Gastroesophageal sphincter (tissue), 3 donors: ENCODE results near the gene OPN1SW.

Experiments used
- EP300 ChIP-seq: sonication (generic); formaldehyde crosslinking; IDR thresholded peaks from one replicate; pipeline ENCODE4 v1.6.1; 2017; ENCODE audit warnings: antibody characterized with exemption, mild to moderate bottlenecking
- POLR2AphosphoS5 ChIP-seq: sonication (generic); formaldehyde crosslinking; IDR thresholded peaks from one replicate; pipeline ENCODE4 v1.6.1; 2017; ENCODE audit warnings: antibody characterized with exemption
- TF ChIP-seq, protein P1 (sequence below), 4 experiments: fragments of 200-600 bp in 2 of 4; fragments of 450-650 bp in 2 of 4; sonication (generic) in 1 of 4; IDR thresholded peaks; one replicate each; pipeline ENCODE4 v1.5.1; 2017 to 2019; ENCODE audit warnings: antibody characterized with exemption in 4 of 4, mild to moderate bottlenecking in 2 of 4, moderate library complexity in 2 of 4

GRCh38 chr7:128726059-128726736 lies 49.4 kb downstream of the OPN1SW start:
- TF ChIP-seq, protein P1, sequence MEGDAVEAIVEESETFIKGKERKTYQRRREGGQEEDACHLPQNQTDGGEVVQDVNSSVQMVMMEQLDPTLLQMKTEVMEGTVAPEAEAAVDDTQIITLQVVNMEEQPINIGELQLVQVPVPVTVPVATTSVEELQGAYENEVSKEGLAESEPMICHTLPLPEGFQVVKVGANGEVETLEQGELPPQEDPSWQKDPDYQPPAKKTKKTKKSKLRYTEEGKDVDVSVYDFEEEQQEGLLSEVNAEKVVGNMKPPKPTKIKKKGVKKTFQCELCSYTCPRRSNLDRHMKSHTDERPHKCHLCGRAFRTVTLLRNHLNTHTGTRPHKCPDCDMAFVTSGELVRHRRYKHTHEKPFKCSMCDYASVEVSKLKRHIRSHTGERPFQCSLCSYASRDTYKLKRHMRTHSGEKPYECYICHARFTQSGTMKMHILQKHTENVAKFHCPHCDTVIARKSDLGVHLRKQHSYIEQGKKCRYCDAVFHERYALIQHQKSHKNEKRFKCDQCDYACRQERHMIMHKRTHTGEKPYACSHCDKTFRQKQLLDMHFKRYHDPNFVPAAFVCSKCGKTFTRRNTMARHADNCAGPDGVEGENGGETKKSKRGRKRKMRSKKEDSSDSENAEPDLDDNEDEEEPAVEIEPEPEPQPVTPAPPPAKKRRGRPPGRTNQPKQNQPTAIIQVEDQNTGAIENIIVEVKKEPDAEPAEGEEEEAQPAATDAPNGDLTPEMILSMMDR (IDR thresholded peaks at IDR 0.05): no peak
- TF ChIP-seq POLR2AphosphoS5 (no peak), EP300 (no peak)
